Sigmoid colon (tissue), 4 donors: ENCODE data around the gene SNAPC5.

Experiments
- POLR2AphosphoS5 ChIP-seq, 4 donors: sonication (generic); formaldehyde crosslinking; IDR thresholded peaks; one replicate each; pipeline ENCODE4 v1.6.1; 2017; ENCODE audit warnings: antibody characterized with exemption in 4 of 4
- TF ChIP-seq, protein P1 (sequence below), 4 experiments: fragments of 450-650 bp in 3 of 4; fragments of 200-600 bp in 1 of 4; IDR thresholded peaks; one replicate each; pipeline ENCODE4 v1.5.1; 2016 to 2019; ENCODE audit warnings: antibody characterized with exemption in 4 of 4, mild to moderate bottlenecking in 3 of 4, moderate library complexity in 2 of 4

DNA sequence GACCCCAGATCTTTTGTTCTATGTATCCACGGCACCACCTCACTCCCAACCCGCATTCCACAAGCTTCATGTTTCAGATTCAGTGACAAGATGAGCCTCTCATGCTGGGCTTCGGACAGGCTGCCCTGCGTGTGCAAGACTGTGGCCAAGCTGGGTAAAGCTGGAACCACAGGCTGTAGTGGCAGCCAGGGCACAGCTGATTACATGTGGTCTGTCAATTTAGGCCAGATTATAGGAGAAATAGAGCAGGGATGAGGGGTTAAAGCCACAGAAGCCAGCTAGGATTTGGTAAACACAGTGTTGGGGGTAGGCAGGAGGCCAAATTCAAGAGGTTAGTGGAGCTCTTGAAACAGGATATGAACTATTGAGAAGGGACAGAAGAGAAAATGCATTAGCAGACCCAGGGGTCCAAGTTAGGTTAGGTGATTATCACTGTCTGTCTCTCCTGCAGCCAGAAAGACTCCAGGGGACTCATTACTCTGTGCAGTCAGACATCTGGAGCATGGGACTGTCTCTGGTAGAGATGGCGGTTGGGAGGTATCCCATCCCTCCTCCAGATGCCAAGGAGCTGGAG, 12.9 kb downstream of the SNAPC5 start:
- no peak for TF ChIP-seq POLR2AphosphoS5 (IDR thresholded peaks at IDR 0.05)
- TF ChIP-seq, protein P1, sequence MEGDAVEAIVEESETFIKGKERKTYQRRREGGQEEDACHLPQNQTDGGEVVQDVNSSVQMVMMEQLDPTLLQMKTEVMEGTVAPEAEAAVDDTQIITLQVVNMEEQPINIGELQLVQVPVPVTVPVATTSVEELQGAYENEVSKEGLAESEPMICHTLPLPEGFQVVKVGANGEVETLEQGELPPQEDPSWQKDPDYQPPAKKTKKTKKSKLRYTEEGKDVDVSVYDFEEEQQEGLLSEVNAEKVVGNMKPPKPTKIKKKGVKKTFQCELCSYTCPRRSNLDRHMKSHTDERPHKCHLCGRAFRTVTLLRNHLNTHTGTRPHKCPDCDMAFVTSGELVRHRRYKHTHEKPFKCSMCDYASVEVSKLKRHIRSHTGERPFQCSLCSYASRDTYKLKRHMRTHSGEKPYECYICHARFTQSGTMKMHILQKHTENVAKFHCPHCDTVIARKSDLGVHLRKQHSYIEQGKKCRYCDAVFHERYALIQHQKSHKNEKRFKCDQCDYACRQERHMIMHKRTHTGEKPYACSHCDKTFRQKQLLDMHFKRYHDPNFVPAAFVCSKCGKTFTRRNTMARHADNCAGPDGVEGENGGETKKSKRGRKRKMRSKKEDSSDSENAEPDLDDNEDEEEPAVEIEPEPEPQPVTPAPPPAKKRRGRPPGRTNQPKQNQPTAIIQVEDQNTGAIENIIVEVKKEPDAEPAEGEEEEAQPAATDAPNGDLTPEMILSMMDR (IDR thresholded peaks at IDR 0.05) = no peak
